Posterior vena cava (tissue), 2 donors: Measurements from ENCODE around the gene BLMH. TPM values are rescaled to one million over a fixed set of nuclear protein-coding genes. Genes with fewer than 3 reads are reported as not detected.
"Not testable (repeated sequence)": the region's sequence is repeated elsewhere in the genome, so short reads cannot be mapped to it uniquely, and the experiment has no call there.

Source experiments
- DNase-seq: peaks from one replicate; pipeline ENCODE4 v3.0.0-alpha.2; 2020; ENCODE audit warnings: low spot score
- intact Hi-C, 2 donors: fragments of 100-400 bp; cut with DNase I; formaldehyde crosslinking; loops; one replicate each; pipeline versions ENCODE4 v1.14.1 to v1.14.2; 2022 to 2023
- total RNA-seq, 2 donors: library from RNA; stranded (reverse); fragmentation: NEBNext Ultra II Directional; extraction: Animal tissue kit (Norgen Biotek cat#: 25700); gene quantifications; one replicate each; pipeline ENCODE4 v1.2.1, GENCODE V29; 2021
- donor health status: DM: yes; HTN: yes; CAD: no.
- donor health status: DM: yes; HTN: yes; CAD: no.

BLMH gene
- total RNA-seq, 2 donors from 2014 or later: 23.3 to 28.4 TPM

DNA sequence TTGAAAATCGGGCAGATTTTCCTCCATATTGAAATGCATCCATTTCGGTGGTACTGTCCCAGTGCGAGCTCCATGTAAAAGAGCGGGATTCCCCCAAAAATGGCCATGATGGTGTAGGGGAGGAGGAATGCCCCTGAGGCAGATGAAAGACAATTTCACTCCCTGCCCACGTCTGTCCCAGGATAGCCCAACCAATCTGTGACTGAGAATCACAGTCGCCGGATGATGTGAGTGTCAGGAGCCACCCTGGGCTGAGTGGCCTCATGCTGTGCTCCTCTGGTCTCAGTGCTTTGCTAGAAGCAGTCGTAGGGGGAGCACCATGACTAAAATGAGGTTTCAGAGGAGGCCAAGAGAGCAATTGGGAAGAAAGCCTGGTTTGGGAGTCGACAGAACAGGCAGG, 72.9 kb downstream of the BLMH start:
- DNase-seq: peak; percentile 15
- intact Hi-C loops: no loop called here

DNA sequence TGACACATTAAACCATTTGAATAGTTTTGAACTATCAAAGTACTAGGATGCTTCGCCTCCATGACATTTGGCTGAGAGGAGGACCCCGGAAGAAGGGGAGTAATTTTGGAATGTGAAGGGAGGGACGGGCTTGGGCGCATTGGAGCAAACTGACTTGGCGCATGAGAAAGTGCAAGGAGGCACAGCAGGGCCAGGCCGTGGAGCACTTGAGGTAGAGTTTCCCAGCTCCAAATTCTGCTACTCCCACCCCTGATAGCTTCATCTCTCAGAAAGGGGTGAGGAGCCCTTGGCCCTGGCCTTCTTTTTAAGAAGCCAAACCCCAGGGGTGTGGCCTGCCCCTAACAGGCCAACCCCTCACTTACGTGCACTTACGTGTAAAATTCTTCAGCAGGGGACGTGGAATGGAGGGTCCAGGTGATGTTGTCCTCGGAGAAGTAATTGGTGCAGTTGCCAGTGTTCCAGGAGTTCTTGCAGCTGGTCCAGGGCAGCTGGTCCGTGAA, 73.9 kb downstream of the BLMH start:
- intact Hi-C loops: no loop called here
- peak; percentile 65 for DNase-seq

GRCh38 chr17:30217054-30217453, 74.7 kb downstream of the BLMH start:
- DNase-seq: peak; percentile 35
- intact Hi-C loops: no loop called here

- intact Hi-C loops: no loop called here
- DNase-seq: peak; percentile 57
Measured at GRCh38 chr17:30212750-30213149, 79.0 kb downstream of the BLMH start.

DNA sequence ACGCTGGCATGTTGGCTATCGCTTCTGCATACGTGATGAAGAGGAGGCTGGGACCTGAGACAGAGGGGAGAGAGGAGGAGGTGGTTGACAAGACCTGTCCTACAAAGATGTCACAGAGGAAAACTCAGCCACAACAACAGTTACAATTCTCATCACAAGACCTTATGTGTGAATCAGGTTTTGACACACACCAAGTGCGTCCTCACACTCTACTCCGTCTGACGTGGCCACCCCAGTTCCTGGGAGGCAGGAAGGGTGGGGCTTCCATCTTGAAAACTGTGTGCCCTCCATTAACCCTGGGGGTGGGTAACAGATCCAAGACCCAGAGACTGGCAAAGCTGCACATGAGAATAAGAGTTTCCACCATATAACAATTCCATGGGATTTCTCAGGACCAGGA, 80.4 kb downstream of the BLMH start:
- intact Hi-C loops: no loop called here
- peak; percentile 43 for DNase-seq

DNA sequence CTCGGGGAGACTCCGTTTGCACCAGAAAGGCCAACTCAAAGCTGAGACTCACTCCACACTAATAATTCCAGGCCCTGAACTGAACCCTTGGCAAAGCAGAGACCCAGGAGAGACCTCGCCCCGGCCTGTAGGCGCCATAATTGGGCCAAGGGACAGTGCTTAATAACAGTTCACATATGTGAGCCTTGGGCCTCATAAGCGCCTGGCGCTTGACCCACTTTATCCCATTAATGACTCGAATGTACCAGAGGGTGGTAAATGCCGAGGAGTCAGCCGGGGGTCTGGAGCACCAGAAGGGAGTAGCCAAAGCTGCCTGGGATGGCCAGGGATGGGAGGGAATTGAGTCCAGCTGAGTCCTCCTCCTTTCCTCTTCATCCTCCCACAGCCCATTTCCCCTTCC, 80.8 kb downstream of the BLMH start:
- intact Hi-C loops: no loop called here

DNA sequence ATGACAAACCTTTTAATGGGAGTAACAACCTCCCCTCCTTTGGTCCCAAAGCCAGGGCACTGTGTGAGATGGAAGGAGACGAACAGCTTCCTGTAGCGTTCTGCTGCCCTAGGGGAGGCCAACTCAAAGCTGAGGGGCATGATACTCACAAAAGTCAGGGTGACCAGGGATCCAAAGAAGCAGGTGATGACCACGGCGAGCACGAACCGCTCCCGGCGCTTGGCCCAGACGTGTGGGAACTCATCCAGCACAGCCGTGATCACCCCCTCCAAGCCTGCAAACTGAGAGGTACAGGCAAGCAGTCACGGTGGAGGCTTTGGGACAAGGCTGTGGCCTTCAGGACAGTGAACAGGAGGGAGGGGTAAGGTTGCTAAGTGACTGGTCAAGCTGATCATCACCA, 81.4 kb downstream of the BLMH start:
- peak; percentile 60 for DNase-seq
- intact Hi-C loops: no loop called here

More for the DNA sequence above, 80.8 kb downstream of the BLMH start:
- DNase-seq: peak; percentile 75

- DNase-seq: no peak
- intact Hi-C loops: no loop called here
Measured at GRCh38 chr17:30209930-30210329, 81.8 kb downstream of the BLMH start.

GRCh38 chr17:30208214-30208613, 83.5 kb downstream of the BLMH start:
- intact Hi-C loops: no loop called here
- no peak for DNase-seq

- intact Hi-C loops: no loop called here
- DNase-seq: no peak
Measured at GRCh38 chr17:30207655-30208054, 84.1 kb downstream of the BLMH start.

DNA sequence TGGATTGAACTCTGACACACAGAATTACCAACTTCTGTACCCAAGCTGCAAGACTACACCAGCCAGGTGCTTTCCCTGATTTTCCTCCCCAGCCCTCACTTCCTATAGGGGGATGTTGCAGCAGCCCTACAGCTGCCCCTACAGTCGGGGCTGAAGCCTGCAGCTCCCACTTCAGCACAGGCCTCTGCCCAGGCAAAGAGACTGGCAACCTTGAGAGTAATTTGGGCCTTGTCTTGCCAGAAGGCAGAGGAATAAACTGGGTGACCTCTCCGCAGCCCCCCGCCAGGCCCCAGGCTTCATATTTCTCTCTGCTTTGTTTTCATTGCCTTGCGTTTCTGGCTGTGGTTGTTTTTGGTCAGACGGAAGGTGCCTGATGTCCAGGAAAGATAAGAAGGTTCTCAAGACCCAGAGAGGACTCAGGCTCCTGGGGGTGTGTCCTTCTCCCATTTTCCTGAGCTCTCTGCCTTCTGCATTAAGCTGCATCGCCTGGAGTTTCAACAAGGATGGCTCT, 88.2 kb downstream of the BLMH start:
- DNase-seq: no peak
- intact Hi-C loops: no loop called here

- DNase-seq, intact Hi-C loops: not testable (repeated sequence)
Measured at GRCh38 chr17:30200656-30201055, 91.1 kb downstream of the BLMH start.

GRCh38 chr17:30200106-30200505, 91.6 kb downstream of the BLMH start:
- no peak for DNase-seq
- intact Hi-C loops: no loop called here

DNA sequence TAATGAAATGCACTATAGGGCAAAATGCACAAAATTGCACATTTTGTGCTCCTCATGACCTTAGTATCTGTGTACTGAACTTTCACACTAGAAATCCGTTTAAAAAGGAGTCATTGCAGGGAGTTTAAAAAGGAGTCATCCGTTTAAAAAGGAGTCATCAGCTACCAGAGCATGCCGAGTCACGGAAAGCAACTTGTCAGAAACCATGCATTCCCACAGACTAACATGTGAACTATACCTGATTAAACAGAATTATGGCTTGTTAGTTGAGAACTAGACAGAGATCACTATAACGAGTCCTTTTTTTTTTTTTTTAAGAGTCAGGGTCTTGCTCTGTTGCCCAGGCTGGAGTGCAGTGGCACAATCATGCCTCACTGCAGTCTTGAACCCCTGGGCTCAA, 92.1 kb downstream of the BLMH start:
- no peak for DNase-seq
- intact Hi-C loops: no loop called here

Other genes starting within 250 kb of the BLMH start
- 10 to 100 TPM; 42.5 to 62.9 TPM for gene NSRP1, start 175.1 kb downstream of the BLMH start, total RNA-seq
- under 1 TPM in 1 of 2 donors, not detected in 1; 0.28 TPM for gene SLC6A4, start 56.2 kb downstream of the BLMH start, total RNA-seq
- gene TMIGD1, start 42.1 kb upstream of the BLMH start, total RNA-seq: not detected
- gene CPD, start 87.0 kb upstream of the BLMH start, total RNA-seq: 10 to 100 TPM; 39.8 to 40.4 TPM
- 10 to 100 TPM; 40.1 to 43.7 TPM for gene GOSR1, start 185.5 kb upstream of the BLMH start, total RNA-seq